K562 (cell line): ENCODE results near the gene ACSL3. TPM values are rescaled to one million over a fixed set of nuclear protein-coding genes. Genes with fewer than 3 reads are reported as not detected.

ENCODE experiments used
- ATAC-seq: fragments of 200-7000 bp; cut with Tn5 transposase; 3 replicates; pipeline ENCODE4 v1.9.1; 2020; ENCODE audit warnings: moderate library complexity
- BruUV-seq: library from RNA; stranded (reverse); fragments of 400-500 nt; replicated peaks from 2 replicates; lab custom pipeline; 2021; lab: Mats Ljungman, UMichigan
- CTCF ChIA-PET: fragments of 300-600 bp; formaldehyde crosslinking; extraction: SDS; loops from one replicate; lab custom pipeline; 2021; ENCODE audit warnings: low intra/inter-chr PET ratio; lab: Yijun Ruan, JAX
- POLR2A ChIA-PET: fragments of 300-600, 350-650 bp; sonication (Branson Sonifier 250); formaldehyde crosslinking; extraction: SDS; loops from one replicate; lab custom pipeline; 2021; ENCODE audit warnings: antibody characterized with exemption, inconsistent platforms; lab: Yijun Ruan, JAX
- DNase-seq, 4 experiments: peaks; one replicate each; pipeline versions ENCODE4 v3.0.0 to v3.0.0-alpha.2; 2011 to 2018; ENCODE audit warnings: low spot score in 3 of 4, mixed read lengths in 3 of 4; ENCODE audit errors: extremely low read depth in 1 of 4
- FAIRE-seq: peaks from 2 replicates; lab custom pipeline; 2011; peaks lifted over from hg19 to GRCh38; lab: Jason Lieb, UNC
- H2AFZ ChIP-seq: 2 replicates; pipeline ENCODE4 v1.6.0; 2011; ENCODE audit warnings: low read depth, low read length, control low read depth, inconsistent platforms
- H3K27ac ChIP-seq: fragments of 200-600 bp; 3 replicates; pipeline ENCODE4 v1.8.0; 2011; ENCODE audit warnings: low read depth, mild to moderate bottlenecking, control low read depth, inconsistent platforms, low read length, moderate library complexity, mixed read lengths; ENCODE audit errors: extremely low read depth
- H3K27me3 ChIP-seq, 2 experiments: fragments of 300-600 bp in 1 of 2; 2 replicates in 1 of 2; 3 replicates in 1 of 2; pipeline versions ENCODE4 v1.6.0 to v1.8.0; 2011; ENCODE audit warnings: inconsistent platforms in 2 of 2, low read length in 2 of 2, mild to moderate bottlenecking in 1 of 2, mixed read lengths in 1 of 2, moderate library complexity in 1 of 2; ENCODE audit not compliant: control insufficient read depth in 2 of 2, insufficient read depth in 2 of 2
- H3K36me3 ChIP-seq: fragments of 300-600 bp; 3 replicates; pipeline ENCODE4 v1.8.0; 2011; ENCODE audit warnings: mild to moderate bottlenecking, low read length, inconsistent platforms; ENCODE audit not compliant: control insufficient read depth, insufficient read depth
- H3K4me1 ChIP-seq, 2 experiments: fragments of 200-600 bp in 1 of 2; replicated peaks in 1 of 2; 2 replicates in 1 of 2; 3 replicates in 1 of 2; pipeline versions ENCODE4 v1.5.1 to v1.8.0; 2011; ENCODE audit warnings: inconsistent platforms in 2 of 2, low read length in 2 of 2, mild to moderate bottlenecking in 1 of 2, mixed read lengths in 1 of 2, moderate library complexity in 1 of 2; ENCODE audit not compliant: control insufficient read depth in 2 of 2, insufficient read depth in 2 of 2
- H3K4me2 ChIP-seq: 2 replicates; pipeline ENCODE4 v1.6.1; 2011; ENCODE audit warnings: low read length, control low read depth, inconsistent platforms, mixed read lengths; ENCODE audit not compliant: insufficient read depth
- H3K4me3 ChIP-seq: fragments of 200-600 bp; sonication (generic), shearing (Covaris generic); 2 replicates; pipeline ENCODE4 v1.5.1; 2016; ENCODE audit warnings: control low read depth, inconsistent platforms
- H3K79me2 ChIP-seq: fragments of 200-600 bp; 3 replicates; pipeline ENCODE4 v1.8.0; 2011; ENCODE audit warnings: low read length, inconsistent platforms; ENCODE audit not compliant: control insufficient read depth, insufficient read depth
- H3K9ac ChIP-seq, 2 experiments: 2 replicates each; pipeline versions ENCODE4 v1.6.0 to v1.6.1; 2011; ENCODE audit warnings: low read depth in 2 of 2, low read length in 2 of 2, control low read depth in 1 of 2, inconsistent platforms in 1 of 2, mild to moderate bottlenecking in 1 of 2, mixed read lengths in 1 of 2; ENCODE audit not compliant: insufficient read depth in 1 of 2
- H3K9me1 ChIP-seq: one replicate; pipeline ENCODE4 v1.6.0; 2011; ENCODE audit warnings: inconsistent platforms, mild to moderate bottlenecking, low read length, moderate library complexity; ENCODE audit not compliant: control insufficient read depth, insufficient read depth
- H3K9me3 ChIP-seq: replicated peaks from 2 replicates; pipeline ENCODE4 v1.5.1; 2011; ENCODE audit warnings: low read depth, low read length, inconsistent platforms; ENCODE audit not compliant: control insufficient read depth, insufficient read depth
- H4K20me1 ChIP-seq: replicated peaks from 2 replicates; pipeline ENCODE4 v1.6.1; 2011; ENCODE audit warnings: low read length, inconsistent platforms, mixed read lengths; ENCODE audit not compliant: control insufficient read depth, insufficient read depth
- CAMTA2 ChIP-seq: fragments of 250-450 bp; sonication (Bioruptor Pico); conservative IDR thresholded peaks from 2 replicates; pipeline ENCODE4 v1.5.1; 2022
- KAT2B ChIP-seq: IDR thresholded peaks from one replicate; pipeline ENCODE4 v1.6.1; 2012; ENCODE audit warnings: low read depth, mild to moderate bottlenecking, control low read depth, inconsistent platforms, low read length, moderate library complexity
- POLR2AphosphoS2 ChIP-seq: IDR thresholded peaks from 2 replicates; pipeline ENCODE4 v1.6.1; 2012; ENCODE audit warnings: low read length, improper control_type of control experiment
- RB1 ChIP-seq: fragments of 450-650 bp; IDR thresholded peaks from 2 replicates; pipeline ENCODE4 v1.6.1; 2017; ENCODE audit warnings: low read depth, mild to moderate bottlenecking
- ZC3H4 ChIP-seq: sonication (generic); formaldehyde crosslinking; IDR thresholded peaks from 2 replicates; pipeline ENCODE4 v1.9.0; 2021; ENCODE audit warnings: missing genetic modification reagents, borderline replicate concordance
- ZNF551 ChIP-seq: fragments of 250-450 bp; sonication (Bioruptor Pico); IDR thresholded peaks from 2 replicates; pipeline ENCODE4 v1.5.0; 2021; ENCODE audit warnings: mild to moderate bottlenecking, moderate library complexity
- WGBS: fragments of 100-300 bp; shearing (Covaris generic); methylation state at CpG from one replicate; pipeline ENCODE4 v1.1.6; 2016; ENCODE audit warnings: low coverage, mixed read lengths; ENCODE audit not compliant: insufficient coverage; ENCODE audit errors: missing lambda C conversion rate; 5-methylcytosine and 5-hydroxymethylcytosine counted together
- in situ Hi-C: fragments of 300-500 bp; cut with MboI; formaldehyde crosslinking; loops from 4 replicates; pipeline ENCODE4 v1.15.0; 2018; ENCODE audit warnings: inconsistent platforms, mixed read lengths
- intact Hi-C: fragments of 100-400 bp; cut with micrococcal nuclease; formaldehyde crosslinking; loops from 2 replicates; pipeline ENCODE4 v1.14.2; 2022
- polyA plus RNA-seq, 8 experiments: library from polyadenylated mRNA; depleted of rRNA in 4 of 8; stranded (reverse) in 5 of 8; unstranded in 3 of 8; fragments of >200 nt; fragmentation: Nextera tagmentation in 2 of 8; fragmentation: Illumina TruSeq in 1 of 8; extraction: Ambion mirVana in 2 of 8; extraction: Trizol in 1 of 8; gene quantifications; 2 replicates each; pipeline versions ENCODE4 v1.2.1 to v1.2.3, GENCODE V29; 2011 to 2014; ENCODE audit warnings: inconsistent platforms in 1 of 8, missing spikeins in 1 of 8
- total RNA-seq, 7 experiments: library from RNA; depleted of rRNA in 6 of 7; stranded (reverse); fragments of >200 nt in 6 of 7; fragmentation: Illumina TruSeq in 2 of 7; extraction: Trizol in 2 of 7; gene quantifications; 2 replicates each; pipeline versions ENCODE4 v1.2.1 to v1.2.3, GENCODE V29; 2011 to 2021; ENCODE audit warnings: low replicate concordance in 1 of 7
- TF ChIP-seq, protein P1 (sequence below), 3 experiments: IDR thresholded peaks in 2 of 3; conservative IDR thresholded peaks in 1 of 3; 2 replicates each; pipeline ENCODE4 v1.5.1; 2011 to 2012; ENCODE audit warnings: low read length in 3 of 3, mild to moderate bottlenecking in 3 of 3, control low read depth in 2 of 3, improper control_type of control experiment in 1 of 3, inconsistent platforms in 1 of 3, low read depth in 1 of 3, mixed read lengths in 1 of 3, moderate library complexity in 1 of 3; ENCODE audit not compliant: insufficient read depth in 2 of 3

ACSL3 gene
- total and polyA plus RNA-seq, 9 of the 15 experiments (the other 6 are each of a cell fraction or from before 2014, with no cell fraction given) = 21.3 to 123 (median 85.2) TPM

DNA sequence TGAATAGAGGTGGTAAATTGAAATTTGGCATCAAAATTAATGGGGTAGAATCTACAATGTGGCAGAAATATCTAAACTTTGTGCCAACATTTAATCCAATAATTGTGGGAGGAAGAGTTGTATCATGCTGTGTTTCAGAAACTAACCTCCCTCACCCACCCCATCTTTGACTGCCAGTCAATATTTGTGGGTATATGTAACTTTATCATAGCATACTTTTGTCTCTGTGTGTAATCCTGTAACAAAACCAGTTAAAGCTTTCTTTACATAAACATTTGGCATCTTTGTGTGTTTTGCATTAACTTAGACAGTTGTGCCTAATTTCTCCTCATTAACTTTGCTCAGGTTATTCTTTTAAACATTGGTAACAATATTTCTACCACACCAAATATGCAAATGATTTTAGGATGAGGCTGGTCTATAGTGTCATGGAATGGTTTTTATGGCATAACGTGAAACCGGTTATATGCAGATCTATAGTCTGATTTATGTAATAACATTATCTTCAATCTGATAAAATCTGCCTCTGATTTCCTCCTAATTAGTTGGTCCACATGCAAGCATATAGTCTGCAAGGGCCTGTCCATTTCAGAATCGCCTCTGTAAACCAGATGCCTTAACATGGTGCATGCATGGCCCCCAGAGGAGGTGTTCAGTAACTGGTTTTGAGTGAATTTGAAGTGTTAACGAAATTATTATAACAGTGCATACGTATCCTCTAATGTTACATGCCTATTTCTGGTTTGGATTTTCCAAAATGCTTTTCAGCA, 84.3 kb downstream of the ACSL3 start:
- CTCF ChIA-PET = no interaction called here
- Histone ChIP-seq H3K9me3 (no peaks in the 10 kb centered on the region), H2AFZ (no peak overlapping the region), H3K27me3 (no peaks in the 10 kb centered on the region), H3K36me3 (peaks cover 18% of the 10 kb centered on the region; the same call in 2 of the 3 replicates), H3K9ac (no peak overlapping the region), H3K4me3 (no peak overlapping the region), H3K4me2 (no peak overlapping the region), H3K4me1 (no peaks in the 10 kb centered on the region), H3K79me2 (no peaks in the 10 kb centered on the region), H3K9me1 (no peaks in the 10 kb centered on the region), H4K20me1 (no peaks in the 10 kb centered on the region), H3K27ac (no peak overlapping the region)
- in situ Hi-C loops (no loop called here), intact Hi-C loops (no loop called here)
- WGBS = 29% methylated on average over 5 of the region's 5 CpGs
- DNase-seq (no peak), ATAC-seq (peak; percentile 53), FAIRE-seq (no peak)
- no TSS peak for BruUV-seq
- POLR2A ChIA-PET = interaction anchor here (1.2 kb wide), 1 partner anchor 13 kb away, joined by 3 read pairs; no protein-coding TSS in a partner anchor
- TF ChIP-seq POLR2AphosphoS2 (no peak), RB1 (no peak), ZNF551 (no peak), KAT2B (no peak), CAMTA2 (CRISPR knock-in tag) (no peak), ZC3H4 (CRISPR knock-in tag) (no peak)
- TF ChIP-seq, protein P1, sequence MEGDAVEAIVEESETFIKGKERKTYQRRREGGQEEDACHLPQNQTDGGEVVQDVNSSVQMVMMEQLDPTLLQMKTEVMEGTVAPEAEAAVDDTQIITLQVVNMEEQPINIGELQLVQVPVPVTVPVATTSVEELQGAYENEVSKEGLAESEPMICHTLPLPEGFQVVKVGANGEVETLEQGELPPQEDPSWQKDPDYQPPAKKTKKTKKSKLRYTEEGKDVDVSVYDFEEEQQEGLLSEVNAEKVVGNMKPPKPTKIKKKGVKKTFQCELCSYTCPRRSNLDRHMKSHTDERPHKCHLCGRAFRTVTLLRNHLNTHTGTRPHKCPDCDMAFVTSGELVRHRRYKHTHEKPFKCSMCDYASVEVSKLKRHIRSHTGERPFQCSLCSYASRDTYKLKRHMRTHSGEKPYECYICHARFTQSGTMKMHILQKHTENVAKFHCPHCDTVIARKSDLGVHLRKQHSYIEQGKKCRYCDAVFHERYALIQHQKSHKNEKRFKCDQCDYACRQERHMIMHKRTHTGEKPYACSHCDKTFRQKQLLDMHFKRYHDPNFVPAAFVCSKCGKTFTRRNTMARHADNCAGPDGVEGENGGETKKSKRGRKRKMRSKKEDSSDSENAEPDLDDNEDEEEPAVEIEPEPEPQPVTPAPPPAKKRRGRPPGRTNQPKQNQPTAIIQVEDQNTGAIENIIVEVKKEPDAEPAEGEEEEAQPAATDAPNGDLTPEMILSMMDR (IDR thresholded peaks at IDR 0.05 in 2 of 3, conservative IDR thresholded peaks at IDR 0.05 in 1 of 3; ENCODE audit: insufficient read depth in 2 of 3, low read depth in 1 of 3, low read length in 3 of 3) = 0 out of 6 replicates have a peak, but pooled peaks of 1 of the 3 experiments have one; percentile 4
